ACHN (cell line): ENCODE measurements around the gene REL.
"Not testable (repeated sequence)": the region's sequence is repeated elsewhere in the genome, so short reads cannot be mapped to it uniquely, and the experiment has no call there.

ENCODE experiments used
- DNase-seq: peaks from one replicate; pipeline ENCODE4 v3.0.0-alpha.2; 2015
- in situ Hi-C: cut with HindIII; loops from 2 replicates; pipeline ENCODE4 v1.10.0; 2017; ENCODE audit warnings: low sequenced_read_pairs, low pct_ligation_motif_present, low pct_unique_long_range_greater_than_20kb

The REL gene

DNA sequence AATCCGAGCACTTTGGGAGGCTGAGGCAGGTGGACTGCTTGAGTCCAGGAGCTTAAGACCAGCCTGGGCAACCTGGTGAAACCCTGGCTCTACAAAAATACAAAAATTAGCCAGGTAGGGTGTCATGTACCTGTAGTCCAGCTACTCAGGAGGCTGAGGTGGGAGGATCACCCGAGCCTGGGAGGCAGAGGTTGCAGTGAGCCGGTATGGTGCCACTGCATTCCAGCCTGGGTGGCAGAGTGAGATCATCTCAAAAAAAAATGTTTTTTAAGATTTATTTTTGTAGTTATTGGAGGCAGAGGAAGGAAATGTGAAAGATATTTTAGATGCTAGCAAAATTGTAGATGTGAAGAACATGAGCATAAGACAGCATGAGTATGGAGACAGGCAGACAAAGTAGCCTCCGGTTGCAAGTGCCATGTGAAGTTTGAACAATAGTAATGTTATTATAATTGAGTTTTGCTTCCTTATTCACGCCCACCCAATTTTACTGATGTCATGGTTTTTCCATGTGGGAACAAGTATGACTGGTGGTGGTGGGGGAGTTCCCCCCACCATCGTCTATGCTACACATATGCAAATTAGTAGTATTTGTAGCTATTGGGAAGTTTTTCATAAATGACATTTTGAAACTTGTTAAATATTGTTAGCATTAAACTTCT, 18.0 kb downstream of the REL start:
- in situ Hi-C loops, result no loop called here
- no peak for DNase-seq

DNA sequence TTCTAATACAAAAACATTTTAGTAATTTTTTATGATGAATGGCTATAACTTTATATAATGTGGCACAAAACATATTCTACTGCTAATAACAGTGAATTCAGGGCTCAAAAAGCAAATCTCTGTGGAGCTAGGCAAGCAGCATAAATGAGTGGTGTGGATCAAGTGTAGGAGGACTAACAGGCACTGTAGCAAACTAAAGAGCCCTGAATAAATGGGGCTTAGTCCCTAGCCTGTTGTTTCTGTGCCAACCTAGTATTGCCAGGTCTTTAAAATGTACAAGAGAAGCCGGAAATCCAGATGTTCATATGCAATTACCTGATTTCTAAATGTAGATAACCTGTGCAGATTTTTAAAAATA, 18.5 kb downstream of the REL start:
- no peak for DNase-seq
- in situ Hi-C loops, result no loop called here

DNA sequence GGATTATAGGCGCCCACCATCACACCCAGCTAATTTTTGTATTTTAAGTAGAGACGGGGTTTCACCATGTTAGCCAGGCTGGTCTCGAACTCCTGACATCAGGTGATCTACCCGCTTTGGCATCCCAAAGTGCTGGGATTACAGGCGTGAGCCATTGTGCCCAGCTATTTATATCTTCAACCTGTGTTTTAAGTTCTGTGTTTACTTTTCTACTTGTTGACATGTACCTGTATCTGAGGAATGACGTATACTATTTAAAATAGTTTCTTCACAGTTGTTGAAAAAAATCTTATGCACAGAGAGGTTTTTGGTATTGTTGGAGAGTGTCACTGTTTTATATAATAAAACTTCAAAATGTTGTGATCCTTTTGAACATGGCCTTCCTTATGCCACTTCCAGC, 19.9 kb downstream of the REL start:
- in situ Hi-C loops, DNase-seq: not testable (repeated sequence)

DNA sequence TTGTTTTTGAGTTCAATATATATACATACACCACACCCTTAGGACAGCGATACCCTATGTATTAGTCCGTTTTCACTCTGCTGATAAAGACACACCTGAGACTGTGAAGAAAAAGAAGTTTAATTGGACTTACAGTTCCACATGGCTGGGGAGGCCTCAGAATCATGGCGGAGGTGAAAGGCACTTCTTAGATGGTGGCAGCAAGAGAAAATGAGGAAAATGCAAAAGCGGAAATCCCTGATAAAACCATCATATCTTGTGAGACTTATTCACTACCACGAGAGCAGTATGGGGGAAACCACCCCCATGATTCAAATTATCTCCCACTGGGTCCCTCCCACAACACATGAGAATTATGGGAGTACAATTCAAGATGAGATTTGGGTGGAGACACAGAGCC, 24.5 kb downstream of the REL start:
- in situ Hi-C loops, result not testable (repeated sequence)

DNA sequence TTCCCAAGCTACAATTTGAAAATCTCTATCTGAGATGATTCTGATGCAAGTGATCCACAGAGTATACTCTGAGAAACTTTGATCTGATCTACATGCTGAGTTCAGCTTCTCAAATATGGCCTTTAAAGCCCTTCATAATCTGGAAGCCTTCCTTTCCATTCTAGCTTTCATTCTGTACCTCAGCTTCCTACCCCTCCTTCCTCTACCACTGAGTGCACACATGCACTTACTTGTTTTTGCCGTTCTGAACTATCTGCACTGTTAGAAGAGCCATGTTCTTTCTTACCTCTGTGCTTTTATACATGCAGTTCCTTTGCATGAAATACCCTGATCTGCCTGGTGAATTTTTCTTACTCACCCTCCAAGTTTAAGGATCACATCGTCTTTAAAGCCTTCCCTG, 25.0 kb downstream of the REL start:
- in situ Hi-C loops, result no loop called here
- no peak for DNase-seq

More for the DNA sequence above, 24.5 kb downstream of the REL start:
- DNase-seq, result not testable (repeated sequence)

DNA sequence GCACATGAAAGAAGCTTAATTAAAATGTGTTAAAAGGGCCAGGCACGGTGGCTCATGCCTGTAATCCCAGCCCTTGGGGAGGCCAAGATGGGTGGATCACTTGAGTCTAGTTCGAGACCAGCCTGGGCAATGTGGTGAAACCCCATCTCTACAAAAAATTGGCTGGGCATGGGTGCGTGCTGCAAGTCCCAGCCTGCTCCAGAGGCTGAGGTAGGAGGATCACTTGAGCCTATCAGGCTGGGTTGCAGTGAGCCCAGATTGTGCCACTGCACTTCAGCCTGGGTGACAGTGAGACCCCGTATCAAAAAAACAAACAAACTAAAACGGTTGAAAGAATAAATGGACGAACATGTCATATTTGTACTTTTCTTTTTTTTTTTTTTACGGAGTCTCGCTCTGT, 26.0 kb downstream of the REL start:
- in situ Hi-C loops, result no loop called here
- no peak for DNase-seq

DNA sequence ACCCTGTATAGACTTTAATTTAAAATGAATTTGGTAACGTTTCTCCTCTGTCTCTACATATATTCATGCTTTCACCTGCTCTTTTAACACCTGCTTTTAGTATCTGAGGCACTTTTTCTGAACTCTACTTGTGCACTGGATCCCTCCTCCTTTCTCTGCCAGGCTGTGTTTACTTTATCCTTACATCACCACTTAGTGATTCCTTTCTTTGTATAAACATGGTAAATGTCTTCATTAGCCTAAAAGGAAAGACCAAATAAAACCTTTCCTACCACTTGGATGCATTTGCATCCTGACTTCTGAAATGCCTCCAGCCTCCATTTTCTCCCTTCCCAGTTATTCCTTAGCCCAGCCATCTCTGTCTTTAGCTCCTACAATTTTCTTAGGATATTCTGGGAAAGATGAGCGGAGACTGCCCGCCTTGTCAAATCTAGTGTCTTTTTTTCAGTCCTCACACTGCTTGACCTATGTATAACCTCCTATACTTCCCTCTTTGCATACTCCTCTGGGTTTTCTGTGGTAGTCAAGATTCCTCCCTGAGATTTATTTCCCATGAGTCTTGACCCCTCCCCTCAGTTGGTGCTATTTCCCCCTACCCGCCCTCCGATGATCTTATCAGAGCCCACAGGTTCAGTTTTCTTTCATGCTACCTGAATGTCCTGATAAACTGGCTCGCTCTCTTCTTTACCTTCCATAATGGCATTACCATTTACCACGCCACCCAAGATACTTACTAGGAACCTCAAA, 44.8 kb downstream of the REL start:
- no peak for DNase-seq

DNA sequence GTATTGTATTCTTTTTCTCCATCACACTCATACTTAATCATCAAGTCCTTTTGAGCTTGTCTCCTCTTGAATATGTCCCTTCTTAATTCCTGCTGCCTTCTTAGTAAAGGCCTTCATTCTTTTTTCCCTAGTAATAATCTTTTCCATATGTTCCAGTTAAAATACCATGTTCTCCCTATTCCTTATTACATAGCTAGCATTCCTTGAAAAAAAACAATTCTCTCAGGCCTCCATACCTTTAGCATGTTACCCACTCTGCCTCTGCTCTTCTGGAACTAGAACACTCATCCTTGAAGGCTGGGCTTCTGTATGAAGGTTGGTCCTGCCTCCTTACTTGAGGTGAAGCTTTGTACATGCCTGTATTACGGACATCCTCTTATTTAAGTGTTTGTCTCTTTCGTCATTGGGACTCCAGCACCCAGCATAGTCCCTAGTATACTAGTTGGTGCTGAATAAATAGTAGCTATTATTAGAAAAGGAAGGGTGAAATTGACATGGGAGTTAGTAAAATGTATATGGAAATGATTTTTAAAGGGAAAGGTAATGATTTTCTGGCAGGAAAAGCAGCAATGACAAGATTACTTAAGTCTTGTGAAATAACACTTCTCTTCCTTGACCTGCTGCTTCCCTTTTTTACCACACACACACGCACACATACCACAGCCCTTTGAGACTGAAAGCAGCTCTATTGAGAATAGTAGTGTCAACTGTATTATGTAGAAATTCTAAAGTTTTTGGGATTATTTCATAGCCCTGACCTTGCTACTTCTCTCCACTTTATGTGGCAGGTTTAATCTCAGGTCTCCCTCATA, 45.6 kb downstream of the REL start:
- DNase-seq, result no peak
- in situ Hi-C loops, result no loop called here

More for the DNA sequence above, 44.8 kb downstream of the REL start:
- in situ Hi-C loops, result no loop called here

DNA sequence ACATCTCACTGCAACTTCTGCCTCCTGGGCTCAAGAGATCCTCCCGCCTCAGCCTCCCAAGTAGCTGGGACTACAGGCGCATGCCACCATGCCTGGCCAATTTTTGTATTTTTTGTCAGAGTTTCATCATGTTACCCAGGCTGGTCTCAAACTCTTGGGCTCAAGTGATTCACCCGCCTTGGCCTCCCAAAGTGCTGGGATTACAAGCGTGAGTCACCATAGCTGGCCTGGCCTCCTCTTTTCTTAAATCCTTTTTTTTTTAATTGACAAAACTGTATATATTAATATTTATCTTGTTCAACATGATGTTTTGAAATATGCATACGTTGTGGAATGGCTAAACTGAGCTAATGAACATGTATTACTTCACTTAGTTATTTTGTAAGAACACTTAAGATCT, 50.7 kb downstream of the REL start:
- DNase-seq, in situ Hi-C loops: not testable (repeated sequence)

DNA sequence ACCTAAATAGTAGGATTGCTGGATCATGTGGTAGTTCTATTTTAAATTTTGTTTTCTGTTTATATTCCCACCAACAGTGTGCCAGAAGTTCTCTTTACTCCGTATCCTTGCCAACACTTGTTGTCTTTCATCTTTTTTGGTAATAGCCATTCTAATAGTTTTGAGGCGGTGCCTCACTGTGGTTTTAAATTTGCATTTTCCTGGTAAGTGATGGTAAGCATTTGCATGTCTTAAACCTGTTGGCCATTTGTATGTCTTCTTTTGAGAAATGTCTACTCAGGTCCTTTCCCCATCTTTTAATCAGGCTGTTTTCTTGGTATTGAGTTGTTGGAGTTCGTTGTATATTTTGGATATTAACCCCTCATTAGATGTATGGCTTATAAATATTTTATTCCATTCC, 51.6 kb downstream of the REL start:
- in situ Hi-C loops, result no loop called here

DNA sequence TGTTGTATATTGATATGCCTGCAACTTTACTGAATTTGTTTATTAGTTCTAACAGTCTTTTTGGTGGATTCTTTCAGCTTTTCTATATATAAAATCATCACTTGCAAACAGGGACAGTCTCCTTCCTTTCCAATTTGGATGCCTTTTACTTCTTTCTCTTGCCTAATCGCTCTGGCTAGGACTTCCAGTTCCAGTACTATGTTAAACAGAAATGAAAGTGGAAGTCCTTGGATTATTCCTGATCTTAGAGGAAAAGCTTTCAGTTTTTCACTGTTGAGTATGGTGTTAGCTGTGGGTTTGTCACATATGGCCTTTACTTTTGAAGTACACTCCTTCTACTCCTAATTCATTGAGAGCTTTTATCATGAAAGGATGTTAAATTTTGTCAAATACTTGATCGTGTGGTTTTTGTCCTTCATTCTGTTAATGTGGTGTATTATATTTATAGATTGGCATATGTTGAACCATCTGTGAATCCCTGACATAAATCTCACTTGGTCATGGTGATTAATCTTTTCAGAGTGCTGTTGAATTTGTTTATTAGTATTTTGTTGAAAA, 52.9 kb downstream of the REL start:
- no peak for DNase-seq
- in situ Hi-C loops, result no loop called here

More for the DNA sequence above, 51.6 kb downstream of the REL start:
- DNase-seq, result no peak

DNA sequence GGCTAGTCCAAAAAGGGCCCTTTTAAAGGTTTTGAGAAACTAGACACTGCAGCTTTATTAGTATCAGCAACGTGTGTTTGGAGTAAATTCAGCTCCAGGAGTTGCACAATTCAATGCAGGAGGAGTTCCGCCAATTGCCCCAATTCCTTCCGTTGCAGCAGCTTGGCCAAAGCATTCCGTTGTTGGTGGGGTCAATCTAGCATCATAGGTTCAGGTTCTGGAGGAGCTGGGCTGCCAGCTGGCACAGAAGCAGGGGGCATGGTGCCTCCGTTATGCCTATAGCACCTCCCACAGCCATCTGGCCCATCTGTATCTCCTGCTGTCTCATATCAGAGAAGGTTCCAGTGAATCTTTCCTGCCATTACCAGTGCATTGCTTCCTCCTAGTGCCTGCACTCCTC, 55.4 kb downstream of the REL start:
- DNase-seq, result no peak
- in situ Hi-C loops, result no loop called here

DNA sequence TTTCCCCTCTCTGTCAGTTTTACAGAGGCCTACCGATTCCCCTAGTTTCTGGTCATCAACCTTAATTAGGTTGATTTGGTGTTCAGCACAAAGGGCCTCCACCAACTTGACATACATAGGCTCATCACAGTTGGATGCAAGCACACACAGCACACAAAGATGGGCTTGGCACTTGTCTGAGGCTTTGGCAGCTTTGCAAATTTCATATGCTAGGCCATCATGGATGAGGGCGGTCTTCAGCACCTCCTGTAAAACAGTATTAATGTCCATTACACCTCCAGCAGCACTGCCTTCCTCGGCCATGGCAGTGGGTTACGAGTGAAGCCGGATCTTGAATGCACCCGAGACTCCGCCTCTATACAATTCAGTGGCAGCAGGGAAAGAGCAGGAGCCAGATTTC, 56.9 kb downstream of the REL start:
- DNase-seq, result no peak
- in situ Hi-C loops, result no loop called here

DNA sequence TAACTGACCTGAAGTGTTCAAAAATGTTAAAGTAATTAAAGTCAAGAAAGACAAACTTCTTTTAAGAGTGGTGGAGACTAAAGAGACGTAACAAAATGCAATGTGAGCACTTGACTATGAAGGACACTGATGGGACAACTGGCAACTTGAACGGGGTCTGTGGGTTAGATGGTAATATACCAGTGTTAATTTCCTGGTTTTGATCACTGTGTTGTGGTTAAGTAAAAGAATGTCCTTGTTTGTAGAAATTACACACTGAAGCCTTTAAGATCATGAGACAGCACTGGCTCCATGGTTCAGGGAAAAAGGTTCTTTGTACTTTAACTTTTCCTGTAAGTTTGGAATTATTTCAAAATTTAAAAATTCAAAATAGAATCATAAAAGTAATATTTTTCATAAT, 58.2 kb downstream of the REL start:
- no peak for DNase-seq
- in situ Hi-C loops, result no loop called here

DNA sequence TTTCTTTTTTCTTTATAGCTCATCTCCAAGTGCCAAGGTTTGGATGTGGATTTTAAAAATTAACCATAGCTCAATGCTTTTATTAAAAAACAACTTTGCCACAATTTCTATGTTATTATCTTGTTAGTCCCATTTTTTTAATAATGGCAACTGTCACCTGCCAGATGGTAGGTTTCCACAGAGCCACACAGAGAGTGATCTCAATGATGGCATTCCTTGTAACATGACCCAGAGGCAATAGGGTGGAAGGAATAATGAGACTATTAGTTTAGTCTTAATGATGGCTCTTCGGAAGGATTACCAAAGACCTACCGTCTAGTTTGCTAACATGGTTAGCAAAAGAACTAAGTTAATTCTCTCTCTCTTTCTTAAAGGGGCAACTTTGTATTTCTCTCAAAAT, 64.0 kb downstream of the REL start:
- in situ Hi-C loops, result no loop called here

DNA sequence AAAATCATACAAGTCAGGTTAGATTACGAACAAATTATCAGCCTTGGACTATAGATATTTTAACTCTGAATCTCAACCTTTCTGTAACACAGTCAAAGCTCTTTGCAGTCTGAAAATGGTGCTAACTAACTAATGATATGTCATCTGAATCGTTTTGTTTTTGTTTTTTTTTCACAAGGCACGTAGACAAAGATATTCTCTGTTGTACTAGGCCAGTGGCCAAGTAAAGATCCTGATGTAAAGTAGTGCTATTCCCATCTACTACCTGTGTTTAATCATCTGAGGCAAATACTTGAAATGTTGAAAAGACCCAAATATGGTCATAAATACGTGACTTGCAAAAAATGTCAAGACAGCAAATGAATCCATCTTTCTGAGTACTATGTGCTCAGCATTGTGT, 65.7 kb downstream of the REL start:
- in situ Hi-C loops, result no loop called here
- DNase-seq, result no peak

More for the DNA sequence above, 64.0 kb downstream of the REL start:
- no peak for DNase-seq

DNA sequence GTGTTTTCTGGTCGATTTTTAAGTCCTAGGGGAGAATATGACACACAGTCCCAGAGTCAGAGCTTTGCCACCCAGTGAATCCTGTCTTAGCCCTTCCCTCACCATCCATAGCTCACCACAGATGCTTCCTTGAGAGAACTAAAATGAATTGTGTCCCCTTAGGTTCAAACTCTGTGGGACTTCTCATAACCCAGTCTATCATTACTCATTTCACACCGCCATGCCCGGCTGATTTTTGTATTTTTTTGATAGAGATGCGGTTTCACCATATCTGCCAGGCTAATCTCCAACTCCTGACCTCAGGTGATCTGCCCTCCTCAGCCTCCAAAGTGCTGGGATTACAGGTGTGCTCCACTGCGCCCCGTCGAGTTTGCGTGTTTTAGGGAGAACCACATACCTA, 66.8 kb downstream of the REL start:
- in situ Hi-C loops, result no loop called here

DNA sequence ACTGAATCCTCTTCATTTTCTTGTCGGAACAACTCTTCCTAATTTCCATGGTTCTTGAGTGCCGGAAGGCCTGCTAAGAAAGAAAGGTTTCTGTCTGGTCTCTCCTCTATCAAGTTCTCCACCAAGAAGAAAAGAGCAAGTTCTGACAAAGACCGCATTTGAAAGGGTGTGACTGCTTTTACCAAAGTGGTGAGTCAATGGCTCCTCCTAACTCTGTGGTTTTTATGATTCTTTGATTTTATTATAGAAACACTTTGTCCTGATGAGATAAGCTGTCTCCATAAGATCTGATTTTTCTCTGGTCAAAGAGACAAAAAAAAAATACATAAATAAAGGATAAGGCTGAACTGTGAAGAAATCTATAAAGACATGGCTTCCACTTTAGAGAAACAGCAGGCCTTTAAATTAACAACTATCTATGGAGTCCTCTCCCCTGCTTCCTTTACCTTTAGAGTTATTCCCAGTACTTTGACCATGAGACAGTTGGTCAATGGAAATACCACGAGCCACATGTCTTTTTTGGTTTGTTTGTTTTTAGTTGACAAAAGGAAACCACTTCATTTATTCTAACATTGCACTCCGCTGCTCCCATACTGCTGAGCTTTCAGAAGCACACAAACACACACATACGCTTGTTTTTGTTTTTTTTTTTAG, 67.7 kb downstream of the REL start:
- in situ Hi-C loops, result no loop called here
- no peak for DNase-seq

More for the DNA sequence above, 66.8 kb downstream of the REL start:
- no peak for DNase-seq

DNA sequence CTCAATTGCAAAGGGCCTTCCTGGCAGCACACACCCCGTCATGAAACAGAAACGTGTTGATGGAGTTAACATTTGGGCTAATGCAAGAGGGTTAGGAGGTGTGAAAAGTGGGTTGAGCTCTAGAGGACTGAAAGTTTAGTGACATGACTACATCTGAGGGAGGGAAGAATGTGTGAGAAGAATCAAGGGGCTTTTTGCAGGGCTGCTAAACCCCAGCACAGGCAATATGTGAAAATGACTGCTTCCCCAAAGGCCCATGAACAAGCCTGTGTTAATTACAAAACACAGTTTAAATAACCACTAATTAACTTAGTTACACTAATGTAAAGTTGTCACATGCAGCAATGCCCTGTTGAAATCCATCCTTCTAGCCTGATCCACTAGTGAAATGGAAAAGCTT, 72.8 kb downstream of the REL start:
- in situ Hi-C loops, result no loop called here
- DNase-seq, result no peak
